Left ventricle myocardium inferior (tissue), 1 donor: ENCODE results near the gene EPHA4. TPM values are rescaled to one million over a fixed set of nuclear protein-coding genes. Genes with fewer than 3 reads are reported as not detected.

Source experiments
- DNase-seq: peaks from one replicate; pipeline ENCODE4 v3.0.0-alpha.2; 2020
- H3K27ac ChIP-seq: fragments of 200-600 bp; replicated peaks from 2 replicates; pipeline ENCODE4 v1.8.0; 2021
- H3K27me3 ChIP-seq: fragments of 200-600 bp; 2 replicates; pipeline ENCODE4 v1.8.0; 2021; ENCODE audit warnings: low read depth
- H3K36me3 ChIP-seq: fragments of 200-600 bp; 2 replicates; pipeline ENCODE4 v1.8.0; 2021
- H3K4me1 ChIP-seq: fragments of 200-600 bp; 2 replicates; pipeline ENCODE4 v1.8.0; 2021
- H3K4me3 ChIP-seq: fragments of 200-600 bp; 2 replicates; pipeline ENCODE4 v1.8.0; 2021; ENCODE audit warnings: mild to moderate bottlenecking, moderate library complexity
- H3K9me3 ChIP-seq: fragments of 200-600 bp; replicated peaks from 2 replicates; pipeline ENCODE4 v1.8.0; 2021
- CTCF ChIP-seq: fragments of 200-600 bp; IDR thresholded peaks from 2 replicates; pipeline ENCODE4 v1.8.0; 2021; ENCODE audit warnings: antibody characterized with exemption, mild to moderate bottlenecking, borderline replicate concordance
- intact Hi-C: fragments of 100-400 bp; cut with micrococcal nuclease; formaldehyde crosslinking; loops from one replicate; pipeline ENCODE4 v1.11.0; 2022
- total RNA-seq: library from RNA; stranded (reverse); fragmentation: NEBNext Ultra II Directional; extraction: Animal tissue kit (Norgen Biotek cat#: 25700); gene quantifications from one replicate; pipeline ENCODE4 v1.2.1, GENCODE V29; 2021
- donor health status: DM: no; HTN: yes; CAD: no; lungs with severe emphysema.

Gene EPHA4
- total RNA-seq, 1 donor from 2014 or later = 40.6 TPM

GRCh38 chr2:221431477-221431876, 140.6 kb downstream of the EPHA4 start:
- Histone ChIP-seq H3K4me1 (peaks cover 9% of the 10 kb centered on the region), H3K36me3 (peaks cover 28% of the 10 kb centered on the region), H3K27ac (no peak overlapping the region), H3K4me3 (no peak overlapping the region), H3K27me3 (no peaks in the 10 kb centered on the region), H3K9me3 (no peaks in the 10 kb centered on the region)
- intact Hi-C loops = no loop called here
- DNase-seq = no peak
- no peak for TF ChIP-seq CTCF

- no peak overlapping the region for H3K4me3 ChIP-seq
- no peak for TF ChIP-seq CTCF
Observed at GRCh38 chr2:221429741-221430491, 142.2 kb downstream of the EPHA4 start.

GRCh38 chr2:221428896-221429295, 143.2 kb downstream of the EPHA4 start:
- no peak overlapping the region for H3K4me3 ChIP-seq
- no peak overlapping the region for H3K27ac ChIP-seq
- H3K4me1 ChIP-seq = peaks cover 9% of the 10 kb centered on the region
- H3K36me3 ChIP-seq = peaks cover 37% of the 10 kb centered on the region
- TF ChIP-seq CTCF = no peak
- DNase-seq = no peak
- intact Hi-C loops = loop anchor here (10.0 kb wide), 1 partner anchor 194 kb away; no protein-coding TSS in a partner anchor
- H3K9me3 ChIP-seq = no peaks in the 10 kb centered on the region
- no peaks in the 10 kb centered on the region for H3K27me3 ChIP-seq

More at GRCh38 chr2:221429741-221430491, 142.2 kb downstream of the EPHA4 start:
- peak; percentile 36 for DNase-seq
- peaks cover 9% of the 10 kb centered on the region for H3K4me1 ChIP-seq
- H3K9me3 ChIP-seq = no peaks in the 10 kb centered on the region
- H3K27ac ChIP-seq = no peak overlapping the region
- H3K27me3 ChIP-seq = no peaks in the 10 kb centered on the region
- intact Hi-C loops = loop anchor here (10.0 kb wide), 1 partner anchor 195 kb away; no protein-coding TSS in a partner anchor
- H3K36me3 ChIP-seq = peaks cover 38% of the 10 kb centered on the region

GRCh38 chr2:221426929-221427328, 145.2 kb downstream of the EPHA4 start:
- no peak overlapping the region for H3K27ac ChIP-seq
- no peaks in the 10 kb centered on the region for H3K9me3 ChIP-seq
- intact Hi-C loops = loop anchor here (10.0 kb wide), 1 partner anchor 192 kb away; no protein-coding TSS in a partner anchor
- no peak for DNase-seq
- no peak overlapping the region for H3K4me3 ChIP-seq
- peaks cover 27% of the 10 kb centered on the region for H3K36me3 ChIP-seq
- TF ChIP-seq CTCF = no peak
- H3K27me3 ChIP-seq = no peaks in the 10 kb centered on the region
- peaks cover 17% of the 10 kb centered on the region for H3K4me1 ChIP-seq

GRCh38 chr2:221425891-221426290, 146.2 kb downstream of the EPHA4 start:
- Histone ChIP-seq H3K9me3 (no peaks in the 10 kb centered on the region), H3K27me3 (no peaks in the 10 kb centered on the region), H3K4me3 (no peak overlapping the region), H3K4me1 (peaks cover 18% of the 10 kb centered on the region), H3K27ac (no peak overlapping the region), H3K36me3 (peaks cover 21% of the 10 kb centered on the region)
- no peak for TF ChIP-seq CTCF
- intact Hi-C loops = loop anchor here (10.0 kb wide), 1 partner anchor 191 kb away; no protein-coding TSS in a partner anchor
- DNase-seq = no peak
